Prostate gland (tissue), 2 donors: Measurements from ENCODE around the gene GCNT2. TPM values are rescaled to one million over a fixed set of nuclear protein-coding genes. Genes with fewer than 3 reads are reported as not detected.
"Not testable (repeated sequence)": the region's sequence is repeated elsewhere in the genome, so short reads cannot be mapped to it uniquely, and the experiment has no call there.

Experiments used
- DNase-seq: peaks from one replicate; pipeline ENCODE4 v3.0.0-alpha.2; 2019; ENCODE audit warnings: low spot score
- H3K27ac ChIP-seq, 2 donors: fragments of 200-600 bp; sonication (generic); 2 replicates each; pipeline ENCODE4 v1.5.1; 2017 to 2019
- H3K27me3 ChIP-seq: fragments of 200-600 bp; sonication (generic); replicated peaks from 2 replicates; pipeline ENCODE4 v1.5.1; 2019; ENCODE audit not compliant: insufficient read depth
- H3K36me3 ChIP-seq, 2 donors: fragments of 200-600 bp; sonication (generic); 1 replicate in 1 of 2; 2 replicates in 1 of 2; pipeline versions ENCODE4 v1.5.1 to v1.8.1; 2017 to 2019
- H3K4me1 ChIP-seq: fragments of 200-600 bp; sonication (generic); replicated peaks from 2 replicates; pipeline ENCODE4 v1.5.1; 2019
- H3K4me3 ChIP-seq, 2 donors: fragments of 200-600 bp; sonication (generic); 2 replicates each; pipeline ENCODE4 v1.5.1; 2017 to 2019
- H3K9me3 ChIP-seq: fragments of 200-600 bp; sonication (generic); 2 replicates; pipeline ENCODE4 v1.5.1; 2017
- CTCF ChIP-seq, 4 experiments: fragments of 200-600 bp in 2 of 4; fragments of 450-650 bp in 2 of 4; sonication (generic) in 2 of 4; IDR thresholded peaks; 1 replicate in 3 of 4; 2 replicates in 1 of 4; pipeline ENCODE4 v1.5.1; 2016 to 2019; ENCODE audit warnings: antibody characterized with exemption in 4 of 4, mild to moderate bottlenecking in 2 of 4, moderate library complexity in 2 of 4
- POLR2A ChIP-seq: fragments of 450-650 bp; IDR thresholded peaks from one replicate; pipeline ENCODE4 v1.6.1; 2016; ENCODE audit warnings: antibody characterized with exemption, mild to moderate bottlenecking
- POLR2AphosphoS5 ChIP-seq: sonication (generic); formaldehyde crosslinking; IDR thresholded peaks from one replicate; pipeline ENCODE4 v1.6.1; 2017; ENCODE audit warnings: antibody characterized with exemption
- WGBS: methylation state at CpG from one replicate; pipeline ENCODE4 v1.1.5; 2018; 5-methylcytosine and 5-hydroxymethylcytosine counted together
- intact Hi-C: fragments of 100-400 bp; cut with DNase I; formaldehyde crosslinking; loops from one replicate; pipeline ENCODE4 v1.14.2; 2022
- total RNA-seq, 2 donors: library from RNA; depleted of rRNA; stranded (reverse); fragments of >200 nt; gene quantifications; one replicate each; pipeline ENCODE4 v1.1.0, GENCODE V29; 2016

GCNT2 gene
- total RNA-seq, 2 donors from 2014 or later, result 22.9 to 58.2 TPM

- Histone ChIP-seq H3K4me3 (no peak overlapping the region), H3K27me3 (no peaks in the 10 kb centered on the region), H3K36me3 (no peaks in the 10 kb centered on the region), H3K27ac (no peak overlapping the region), H3K9me3 (no peaks in the 10 kb centered on the region), H3K4me1 (no peaks in the 10 kb centered on the region)
- intact Hi-C loops, result no loop called here
- DNase-seq, result no peak
- TF ChIP-seq POLR2A (no peak), POLR2AphosphoS5 (no peak), CTCF (IDR thresholded peaks at IDR 0.05) (no peak)
- 58% methylated on average over 1 of the region's 1 CpG for WGBS
Observed at GRCh38 chr6:10481101-10481500, 40.0 kb upstream of the GCNT2 start.

- Histone ChIP-seq H3K36me3 (no peaks in the 10 kb centered on the region), H3K9me3 (no peaks in the 10 kb centered on the region), H3K27me3 (no peaks in the 10 kb centered on the region), H3K27ac (no peak overlapping the region), H3K4me1 (no peaks in the 10 kb centered on the region), H3K4me3 (no peak overlapping the region)
- no peak for TF ChIP-seq CTCF (IDR thresholded peaks at IDR 0.05)
- TF ChIP-seq POLR2A, result no peak
- TF ChIP-seq POLR2AphosphoS5, result no peak
- no peak for DNase-seq
- intact Hi-C loops, result no loop called here
- WGBS, result 98% methylated on average over 40 of the region's 46 CpGs
Observed at GRCh38 chr6:10482636-10483257, 38.4 kb upstream of the GCNT2 start.

- Histone ChIP-seq H3K27me3 (no peaks in the 10 kb centered on the region), H3K9me3 (no peaks in the 10 kb centered on the region), H3K27ac (no peak overlapping the region), H3K36me3 (no peaks in the 10 kb centered on the region), H3K4me1 (no peaks in the 10 kb centered on the region), H3K4me3 (no peak overlapping the region)
- DNase-seq, result no peak
- intact Hi-C loops, result no loop called here
- TF ChIP-seq POLR2AphosphoS5 (no peak), POLR2A (no peak), CTCF (IDR thresholded peaks at IDR 0.05) (no peak)
- 32% methylated on average over 3 of the region's 3 CpGs for WGBS
Observed at GRCh38 chr6:10484912-10485311, 36.2 kb upstream of the GCNT2 start.

- Histone ChIP-seq H3K36me3 (no peaks in the 10 kb centered on the region), H3K9me3 (no peaks in the 10 kb centered on the region), H3K27me3 (no peaks in the 10 kb centered on the region), H3K27ac (no peak overlapping the region), H3K4me3 (no peak overlapping the region), H3K4me1 (no peaks in the 10 kb centered on the region)
- TF ChIP-seq POLR2AphosphoS5, result peak; percentile 11
- no peak for TF ChIP-seq CTCF (IDR thresholded peaks at IDR 0.05)
- TF ChIP-seq POLR2A, result no peak
- intact Hi-C loops, result no loop called here
- DNase-seq, result peak; percentile 12
- 40% methylated on average over 7 of the region's 7 CpGs for WGBS
Observed at GRCh38 chr6:10485406-10485805, 35.7 kb upstream of the GCNT2 start.

- Histone ChIP-seq H3K4me3 (no peak overlapping the region), H3K36me3 (no peaks in the 10 kb centered on the region), H3K27me3 (no peaks in the 10 kb centered on the region), H3K4me1 (no peaks in the 10 kb centered on the region), H3K9me3 (no peaks in the 10 kb centered on the region), H3K27ac (no peak overlapping the region)
- intact Hi-C loops, result no loop called here
- 77% methylated on average over 4 of the region's 4 CpGs for whole genome bisulfite sequencing
- TF ChIP-seq POLR2AphosphoS5 (no peak), CTCF (IDR thresholded peaks at IDR 0.05) (no peak), POLR2A (no peak)
- no peak for DNase-seq
Observed at GRCh38 chr6:10486215-10486614, 34.9 kb upstream of the GCNT2 start.

GRCh38 chr6:10486944-10487588, 34.1 kb upstream of the GCNT2 start:
- DNase-seq, H3K27me3 ChIP-seq, intact Hi-C loops, H3K27ac ChIP-seq, H3K9me3 ChIP-seq, H3K4me1 ChIP-seq, H3K4me3 ChIP-seq, H3K36me3 ChIP-seq: not testable (repeated sequence)
- WGBS, result 74% methylated on average over 9 of the region's 9 CpGs
